AG04449 (cell line): ENCODE data around the gene RRM1.
"Not testable (repeated sequence)": the region's sequence is repeated elsewhere in the genome, so short reads cannot be mapped to it uniquely, and the experiment has no call there.

Source experiments
- CTCF ChIA-PET: fragments of 350-600 bp; formaldehyde crosslinking; extraction: SDS; loops from one replicate; lab custom pipeline; 2021; ENCODE audit warnings: antibody characterized with exemption; lab: Yijun Ruan, JAX
- POLR2A ChIA-PET: fragments of 400-600, 350-600 bp; formaldehyde crosslinking; extraction: SDS; loops from one replicate; lab custom pipeline; 2020; ENCODE audit warnings: antibody characterized with exemption, inconsistent platforms; lab: Yijun Ruan, JAX
- DNase-seq: peaks from one replicate; pipeline ENCODE4 v3.0.0-alpha.2; 2010; ENCODE audit warnings: low read depth, low spot score
- H3K4me3 ChIP-seq: 2 replicates; pipeline ENCODE4 v1.5.1; 2011; ENCODE audit warnings: low read depth, mild to moderate bottlenecking, control low read depth, low read length
- TF ChIP-seq, protein P1 (sequence below): IDR thresholded peaks from one replicate; pipeline ENCODE4 v1.5.1; 2011; ENCODE audit warnings: mild to moderate bottlenecking, moderate library complexity, low read length, control low read depth, inconsistent platforms; ENCODE audit not compliant: insufficient read depth; ENCODE audit errors: missing control alignments

RRM1 gene

DNA sequence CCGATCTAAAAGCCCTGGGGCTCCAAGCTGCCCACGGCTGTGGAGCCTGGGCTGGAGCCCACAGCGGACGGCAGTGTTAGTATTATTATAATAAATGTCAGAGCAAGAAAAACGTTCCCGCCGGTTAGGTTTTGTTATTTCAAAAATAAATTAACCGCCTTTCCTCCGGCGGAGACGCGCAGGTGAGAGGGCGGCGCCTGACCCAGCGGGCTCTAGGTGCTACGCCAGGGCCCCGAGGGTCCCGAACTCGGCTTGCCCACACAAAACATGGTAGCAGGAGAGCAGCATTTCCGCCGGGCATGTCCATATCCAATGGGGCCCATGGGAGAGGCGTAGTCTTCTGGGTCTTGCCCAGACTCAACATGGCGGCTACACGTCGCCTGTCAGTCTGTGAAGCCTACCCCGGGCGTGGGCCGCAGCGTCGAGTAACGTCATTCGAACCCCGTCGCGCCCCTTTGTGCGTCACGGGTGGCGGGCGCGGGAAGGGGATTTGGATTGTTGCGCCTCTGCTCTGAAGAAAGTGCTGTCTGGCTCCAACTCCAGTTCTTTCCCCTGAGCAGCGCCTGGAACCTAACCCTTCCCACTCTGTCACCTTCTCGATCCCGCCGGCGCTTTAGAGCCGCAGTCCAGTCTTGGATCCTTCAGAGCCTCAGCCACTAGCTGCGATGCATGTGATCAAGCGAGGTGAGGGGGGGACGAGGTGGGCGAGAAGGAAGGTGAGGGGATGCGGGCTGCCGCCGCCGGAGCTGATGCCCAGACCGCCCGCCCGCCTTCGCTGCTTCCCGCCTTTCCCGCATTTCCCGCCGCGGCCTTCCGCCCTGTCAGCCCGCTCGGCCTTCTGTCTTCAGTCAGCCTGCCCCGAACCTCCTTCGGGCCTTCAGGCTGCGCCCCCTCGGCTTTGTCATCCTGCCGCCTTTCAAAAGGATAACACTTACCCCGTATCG, at the start of gene RRM1:
Gene RRM1, plus strand, starts transcription at position 452 of the 944 bp plus-strand sequence. Its CDS starts 214 bp downstream, at position 666.
- ChIA-PET POLR2A (no interaction called here), CTCF (interaction anchor here (1.6 to 2.0 kb wide), 2 partner anchors 22 to 244 kb away, joined by 5 to 8 read pairs; no protein-coding TSS in a partner anchor)
- DNase-seq, result peak; percentile 77
- TF ChIP-seq, protein P1, sequence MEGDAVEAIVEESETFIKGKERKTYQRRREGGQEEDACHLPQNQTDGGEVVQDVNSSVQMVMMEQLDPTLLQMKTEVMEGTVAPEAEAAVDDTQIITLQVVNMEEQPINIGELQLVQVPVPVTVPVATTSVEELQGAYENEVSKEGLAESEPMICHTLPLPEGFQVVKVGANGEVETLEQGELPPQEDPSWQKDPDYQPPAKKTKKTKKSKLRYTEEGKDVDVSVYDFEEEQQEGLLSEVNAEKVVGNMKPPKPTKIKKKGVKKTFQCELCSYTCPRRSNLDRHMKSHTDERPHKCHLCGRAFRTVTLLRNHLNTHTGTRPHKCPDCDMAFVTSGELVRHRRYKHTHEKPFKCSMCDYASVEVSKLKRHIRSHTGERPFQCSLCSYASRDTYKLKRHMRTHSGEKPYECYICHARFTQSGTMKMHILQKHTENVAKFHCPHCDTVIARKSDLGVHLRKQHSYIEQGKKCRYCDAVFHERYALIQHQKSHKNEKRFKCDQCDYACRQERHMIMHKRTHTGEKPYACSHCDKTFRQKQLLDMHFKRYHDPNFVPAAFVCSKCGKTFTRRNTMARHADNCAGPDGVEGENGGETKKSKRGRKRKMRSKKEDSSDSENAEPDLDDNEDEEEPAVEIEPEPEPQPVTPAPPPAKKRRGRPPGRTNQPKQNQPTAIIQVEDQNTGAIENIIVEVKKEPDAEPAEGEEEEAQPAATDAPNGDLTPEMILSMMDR, result no peak
- peak within 1 kb of the TSS; percentile 93 for H3K4me3 ChIP-seq

DNA sequence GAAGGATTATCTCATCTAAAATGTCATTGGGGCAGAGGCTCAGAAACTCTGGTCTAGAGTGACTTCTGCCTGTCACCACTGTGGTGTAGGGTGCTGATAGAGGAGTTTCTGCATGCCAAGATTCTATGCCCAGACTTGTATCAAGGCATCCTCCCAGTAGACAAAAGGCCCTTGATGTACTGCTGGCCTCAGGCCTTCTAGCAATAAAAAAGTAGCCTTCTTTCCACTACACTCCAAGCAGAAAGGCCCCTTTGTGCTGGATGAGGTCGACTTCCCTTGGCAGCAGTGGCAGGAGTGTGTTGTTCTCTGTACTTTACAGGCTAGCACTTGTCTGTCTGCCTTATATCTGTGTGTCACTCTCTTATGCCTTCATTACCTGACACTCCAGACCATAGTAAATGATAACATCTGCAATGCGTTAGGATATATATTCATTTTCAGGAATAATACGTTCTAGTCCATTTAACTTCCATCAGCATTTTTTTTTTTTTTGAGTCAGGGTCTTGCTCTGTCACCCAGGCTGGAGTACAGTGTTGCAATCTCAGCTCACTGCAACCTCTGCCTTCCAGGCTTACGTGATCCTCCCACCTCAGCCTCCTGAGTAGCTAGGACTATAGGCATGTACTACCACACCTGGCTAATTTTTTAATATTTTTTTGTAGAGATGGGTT, 49.5 kb upstream of the RRM1 start:
- POLR2A ChIA-PET, result no interaction called here
- no peak for DNase-seq
- TF ChIP-seq, protein P1, result no peak
- H3K4me3 ChIP-seq, result no peak overlapping the region
- CTCF ChIA-PET, result interaction anchor here (1.2 to 37.2 kb wide), 3 partner anchors 28 to 202 kb away, joined by 3 to 1868 read pairs (median 29); partner anchors contain the start of genes RHOG and STIM1

DNA sequence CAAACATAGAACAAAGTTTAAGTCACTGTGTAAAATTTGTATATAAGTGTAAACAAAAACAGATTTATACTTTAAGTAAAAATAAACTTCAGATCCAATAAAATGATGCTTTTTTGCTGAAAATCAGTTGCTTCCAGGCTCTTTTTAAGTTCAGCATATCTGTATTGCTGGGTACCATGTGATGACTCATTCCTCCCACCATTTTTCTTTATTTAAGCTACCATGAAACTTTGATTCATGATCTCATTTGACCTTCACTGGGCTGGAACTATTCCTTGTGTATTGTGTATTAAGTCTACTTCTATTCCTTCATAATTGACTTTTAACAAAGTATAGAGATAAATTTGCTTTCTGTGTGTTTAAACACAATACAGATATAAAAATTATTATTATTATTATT, 46.3 kb upstream of the RRM1 start:
- ChIA-PET POLR2A (no interaction called here), CTCF (interaction anchor here (2.8 to 37.2 kb wide), 2 partner anchors 24 to 205 kb away, joined by 10 to 1868 read pairs; partner anchors contain the start of genes RHOG and STIM1)
- H3K4me3 ChIP-seq, result no peak overlapping the region
- no peak for DNase-seq
- TF ChIP-seq, protein P1, result no peak

DNA sequence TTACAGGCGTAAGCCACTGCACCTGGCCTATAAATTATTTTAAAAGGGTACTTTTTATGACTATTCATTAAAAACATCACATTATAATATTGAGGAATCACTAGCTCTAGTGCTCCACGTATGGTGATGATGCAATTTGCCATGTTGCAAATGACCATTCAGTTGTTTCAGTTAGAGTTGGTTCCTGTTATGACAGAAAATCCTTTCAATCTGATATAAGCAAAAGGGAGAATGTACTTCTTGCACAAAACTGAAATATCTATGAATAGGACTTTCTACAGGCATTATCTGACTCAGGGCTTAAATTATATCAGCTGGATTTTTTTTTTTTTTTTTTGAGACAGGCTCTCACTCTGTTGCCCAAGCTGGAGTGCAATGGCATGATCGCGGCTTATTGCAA, 45.6 kb upstream of the RRM1 start:
- TF ChIP-seq, protein P1, result no peak
- H3K4me3 ChIP-seq, result no peak overlapping the region
- ChIA-PET POLR2A (no interaction called here), CTCF (interaction anchor here (1.2 to 37.2 kb wide), 3 partner anchors 9 to 206 kb away, joined by 5 to 1868 read pairs (median 10); partner anchors contain the start of genes RHOG and STIM1)
- DNase-seq, result no peak

DNA sequence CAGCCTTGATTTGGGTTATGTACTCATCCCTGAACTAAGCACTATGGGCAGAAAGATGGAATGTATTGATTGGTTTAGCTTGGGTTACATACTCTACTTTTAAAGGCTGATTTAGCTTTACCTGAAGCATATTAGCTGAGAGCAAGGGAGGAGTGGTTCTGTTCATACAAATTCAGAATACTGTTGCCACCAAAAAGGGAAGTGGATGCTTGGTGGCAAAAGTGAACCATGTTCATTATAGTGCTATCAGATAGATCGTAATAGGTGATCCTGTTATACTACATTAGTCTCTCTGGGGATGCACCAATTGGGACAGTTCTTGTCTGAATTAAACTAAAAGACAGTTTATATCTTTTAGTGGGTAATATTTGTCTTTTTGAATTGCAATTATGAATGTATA, 44.5 kb upstream of the RRM1 start:
- POLR2A ChIA-PET, result no interaction called here
- TF ChIP-seq, protein P1, result no peak
- no peak overlapping the region for H3K4me3 ChIP-seq
- CTCF ChIA-PET, result interaction anchor here (1.2 to 37.2 kb wide), 3 partner anchors 8 to 207 kb away, joined by 5 to 1868 read pairs (median 11); partner anchors contain the start of genes RHOG and STIM1
- no peak for DNase-seq

DNA sequence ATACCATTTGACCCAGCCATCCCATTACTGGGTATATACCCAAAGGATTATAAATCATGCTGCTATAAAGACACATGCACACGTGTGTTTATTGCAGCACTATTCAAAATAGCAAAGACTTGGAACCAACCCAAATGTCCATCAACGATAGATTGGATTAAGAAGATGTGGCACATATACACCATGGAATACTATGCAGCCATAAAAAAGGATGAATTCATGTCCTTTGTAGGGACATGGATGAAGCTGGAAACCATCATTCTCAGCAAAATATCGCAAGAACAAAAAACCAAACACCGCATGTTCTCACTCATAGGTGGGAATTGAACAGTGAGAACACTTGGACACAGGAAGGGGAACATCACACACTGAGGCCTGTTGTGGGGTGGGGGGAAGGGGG, 41.4 kb upstream of the RRM1 start:
- DNase-seq, POLR2A ChIA-PET, H3K4me3 ChIP-seq: not testable (repeated sequence)
- CTCF ChIA-PET, result interaction anchor here (1.8 to 37.2 kb wide), 2 partner anchors 10 to 210 kb away, joined by 6 to 1868 read pairs; partner anchors contain the start of genes RHOG and STIM1
